ENCODE results near the gene PTER.
A peak's percentile ranks its signal among the peaks of the same experiment; 100 is the strongest.

Gene PTER

GRCh38 chr10:16436758-16437539, at the start of gene PTER:
Gene PTER, plus strand, starts transcription at chr10:16437010. Its CDS starts 47,375 bp downstream, at chr10:16484385.
- peak; percentile 98 for DNase-seq

- DNase-seq = no peak
Observed at GRCh38 chr10:16392531-16393069, 44.2 kb upstream of the PTER start.

GRCh38 chr10:16393271-16393858, 43.4 kb upstream of the PTER start:
- no peak for DNase-seq

- DNase-seq = no peak
Observed at GRCh38 chr10:16401416-16401815, 35.4 kb upstream of the PTER start.

GRCh38 chr10:16408379-16408778, 28.4 kb upstream of the PTER start:
- no peak for DNase-seq

GRCh38 chr10:16417341-16417740, 19.5 kb upstream of the PTER start:
- no peak for DNase-seq

- DNase-seq = no peak
Observed at GRCh38 chr10:16423599-16423998, 13.2 kb upstream of the PTER start.

- DNase-seq = no peak
Observed at GRCh38 chr10:16425449-16425848, 11.4 kb upstream of the PTER start.

- DNase-seq = no peak
Observed at GRCh38 chr10:16429539-16429938, 7.3 kb upstream of the PTER start.

- DNase-seq = peak; percentile 41
Observed at GRCh38 chr10:16436367-16436757, 448 bp upstream of the PTER start.

- peak; percentile 56 for DNase-seq
Observed at GRCh38 chr10:16437540-16437894, 707 bp downstream of the PTER start.

GRCh38 chr10:16439295-16439694, 2.5 kb downstream of the PTER start:
- DNase-seq = no peak

GRCh38 chr10:16440396-16441133, 3.8 kb downstream of the PTER start:
- peak; percentile 46 for DNase-seq

- peak; percentile 14 for DNase-seq
Observed at GRCh38 chr10:16441173-16441840, 4.5 kb downstream of the PTER start.

GRCh38 chr10:16442914-16443313, 6.1 kb downstream of the PTER start:
- no peak for DNase-seq

GRCh38 chr10:16445770-16446469, 9.1 kb downstream of the PTER start:
- DNase-seq = no peak

GRCh38 chr10:16449454-16449853, 12.6 kb downstream of the PTER start:
- peak; percentile 65 for DNase-seq

- DNase-seq = peak; percentile 81
Observed at GRCh38 chr10:16458166-16458955, 21.6 kb downstream of the PTER start.

- DNase-seq = no peak
Observed at GRCh38 chr10:16459423-16459939, 22.7 kb downstream of the PTER start.

- DNase-seq = no peak
Observed at GRCh38 chr10:16466001-16466400, 29.2 kb downstream of the PTER start.

- DNase-seq = no peak
Observed at GRCh38 chr10:16470747-16471146, 33.9 kb downstream of the PTER start.

Data from NCI-H82 (cell line).